Measurements from ENCODE around the gene PRDM11. TPM values are rescaled to one million over a fixed set of nuclear protein-coding genes. Genes with fewer than 3 reads are reported as not detected.

The PRDM11 gene
- total RNA-seq, 4 donors from 2014 or later: 5.0 to 15.4 (median 9.5) TPM

DNA sequence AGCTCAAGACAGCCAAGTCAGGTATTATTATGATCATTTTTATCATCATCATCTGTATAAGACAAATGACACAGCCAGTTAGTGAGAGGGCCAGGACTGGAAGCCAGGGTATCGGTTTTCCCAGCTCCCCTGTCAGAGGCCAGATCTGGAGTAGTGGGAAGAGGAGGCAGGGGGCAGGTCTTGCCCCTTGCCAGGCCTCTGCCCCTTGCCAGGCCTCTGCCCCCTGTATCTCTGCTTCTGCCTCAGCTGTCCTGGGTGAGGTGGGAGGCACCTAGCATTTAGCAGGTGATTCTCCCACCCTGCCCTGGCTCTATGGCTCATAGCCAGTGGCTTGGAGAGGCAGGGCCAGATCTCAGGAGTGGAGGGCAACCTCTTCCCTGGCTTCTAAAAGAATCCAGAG is 67.3 kb downstream of the PRDM11 start:
- intact Hi-C loops (cut with DNase I; ENCODE audit: low total_unique reads): no loop called here
- H3K27ac ChIP-seq: peak overlapping the region; percentile 9 to 74 (median 48)
- no peak for ATAC-seq

DNA sequence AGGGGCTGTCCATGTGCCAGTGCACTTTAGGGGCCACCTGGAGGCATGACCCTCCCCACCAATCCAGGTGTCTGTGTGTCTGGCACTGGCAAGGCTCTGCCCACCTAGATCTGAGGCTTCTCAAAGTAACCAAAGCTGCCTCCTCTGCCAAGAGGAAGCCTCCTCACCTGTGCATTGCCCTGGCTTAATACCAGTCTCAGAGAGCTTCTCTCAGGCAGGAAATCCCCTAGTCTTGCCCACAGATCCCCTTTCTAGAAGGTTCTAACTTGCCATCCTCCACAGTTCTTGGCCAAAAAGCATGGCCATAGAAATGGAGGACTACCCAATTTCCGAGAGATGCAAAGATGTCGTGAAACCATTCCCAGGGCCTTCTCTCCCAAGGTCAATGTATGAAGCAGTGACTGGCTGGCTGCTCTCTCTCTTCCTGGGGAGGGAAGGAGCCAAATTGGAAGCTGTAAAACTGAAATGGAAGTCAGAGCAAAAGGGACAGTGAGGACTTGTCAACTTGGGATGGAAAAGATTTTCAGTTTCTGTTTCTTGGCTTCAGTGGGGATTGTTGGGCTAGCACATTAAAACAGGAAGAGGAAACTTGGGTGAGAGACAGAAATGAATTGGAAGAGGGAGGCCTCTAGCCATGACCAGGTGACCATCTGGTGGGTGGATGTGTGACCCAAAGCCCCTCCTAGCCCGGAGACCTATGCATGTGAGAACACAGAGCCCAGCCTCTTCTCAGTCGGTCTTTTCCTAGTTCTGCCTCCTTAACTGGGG is 68.8 kb downstream of the PRDM11 start:
- no peaks in the 10 kb centered on the region for H3K36me3 ChIP-seq

More for the DNA sequence above, 67.3 kb downstream of the PRDM11 start:
- H3K9me3 ChIP-seq: no peaks in the 10 kb centered on the region
- H3K27me3 ChIP-seq: no peaks in the 10 kb centered on the region
- TF ChIP-seq, protein P1, sequence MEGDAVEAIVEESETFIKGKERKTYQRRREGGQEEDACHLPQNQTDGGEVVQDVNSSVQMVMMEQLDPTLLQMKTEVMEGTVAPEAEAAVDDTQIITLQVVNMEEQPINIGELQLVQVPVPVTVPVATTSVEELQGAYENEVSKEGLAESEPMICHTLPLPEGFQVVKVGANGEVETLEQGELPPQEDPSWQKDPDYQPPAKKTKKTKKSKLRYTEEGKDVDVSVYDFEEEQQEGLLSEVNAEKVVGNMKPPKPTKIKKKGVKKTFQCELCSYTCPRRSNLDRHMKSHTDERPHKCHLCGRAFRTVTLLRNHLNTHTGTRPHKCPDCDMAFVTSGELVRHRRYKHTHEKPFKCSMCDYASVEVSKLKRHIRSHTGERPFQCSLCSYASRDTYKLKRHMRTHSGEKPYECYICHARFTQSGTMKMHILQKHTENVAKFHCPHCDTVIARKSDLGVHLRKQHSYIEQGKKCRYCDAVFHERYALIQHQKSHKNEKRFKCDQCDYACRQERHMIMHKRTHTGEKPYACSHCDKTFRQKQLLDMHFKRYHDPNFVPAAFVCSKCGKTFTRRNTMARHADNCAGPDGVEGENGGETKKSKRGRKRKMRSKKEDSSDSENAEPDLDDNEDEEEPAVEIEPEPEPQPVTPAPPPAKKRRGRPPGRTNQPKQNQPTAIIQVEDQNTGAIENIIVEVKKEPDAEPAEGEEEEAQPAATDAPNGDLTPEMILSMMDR (IDR thresholded peaks at IDR 0.05 in 4 of 5, conservative IDR thresholded peaks at IDR 0.05 in 1 of 5): no peak
- no peak for TF ChIP-seq POLR2A (IDR thresholded peaks at IDR 0.05)
- H3K4me3 ChIP-seq: no peak overlapping the region
- H3K36me3 ChIP-seq: no peaks in the 10 kb centered on the region
- peaks cover 27 to 54% of the 10 kb centered on the region in 2 donors for H3K4me1 ChIP-seq
- in situ Hi-C loops (cut with MboI; ENCODE audit: low sequenced_read_pairs in 4 of 4): no loop called here
- no peak for DNase-seq

DNA sequence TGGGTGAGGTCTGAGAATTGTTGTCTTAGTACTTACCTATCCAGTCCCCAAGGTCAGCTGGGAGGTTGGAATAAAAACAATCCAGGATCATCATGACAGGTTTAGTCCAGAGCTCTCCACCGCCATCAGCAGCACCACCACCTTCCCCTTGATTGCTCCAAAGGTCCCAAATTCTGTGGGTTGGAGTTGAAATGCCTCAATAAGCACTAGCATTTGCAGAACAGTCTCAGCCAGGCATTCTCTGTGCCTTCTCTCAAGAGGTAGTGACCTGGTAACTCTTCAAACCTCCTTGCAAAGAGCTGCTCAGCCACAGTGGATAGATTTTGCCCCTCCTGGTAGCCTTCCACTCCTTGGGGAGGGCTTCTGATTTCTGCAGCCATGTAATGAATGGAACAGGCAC is 69.6 kb downstream of the PRDM11 start:
- intact Hi-C loops (cut with DNase I; ENCODE audit: low total_unique reads) (no loop called here), in situ Hi-C loops (cut with MboI; ENCODE audit: low sequenced_read_pairs in 4 of 4) (no loop called here)

More for the DNA sequence above, 68.8 kb downstream of the PRDM11 start:
- Histone ChIP-seq H3K4me1 (peaks cover 15 to 39% of the 10 kb centered on the region in 2 donors), H3K9me3 (no peaks in the 10 kb centered on the region), H3K4me3 (no peak overlapping the region), H3K27ac (peak overlapping the region in 2 of 4 donors; percentile 32), H3K27me3 (no peaks in the 10 kb centered on the region)
- intact Hi-C loops (cut with DNase I; ENCODE audit: low total_unique reads): no loop called here
- TF ChIP-seq, protein P1 (IDR thresholded peaks at IDR 0.05 in 4 of 5, conservative IDR thresholded peaks at IDR 0.05 in 1 of 5): no peak
- no peak for TF ChIP-seq POLR2A (IDR thresholded peaks at IDR 0.05)
- DNase-seq: no peak
- ATAC-seq: no peak
- in situ Hi-C loops (cut with MboI; ENCODE audit: low sequenced_read_pairs in 4 of 4): no loop called here

DNA sequence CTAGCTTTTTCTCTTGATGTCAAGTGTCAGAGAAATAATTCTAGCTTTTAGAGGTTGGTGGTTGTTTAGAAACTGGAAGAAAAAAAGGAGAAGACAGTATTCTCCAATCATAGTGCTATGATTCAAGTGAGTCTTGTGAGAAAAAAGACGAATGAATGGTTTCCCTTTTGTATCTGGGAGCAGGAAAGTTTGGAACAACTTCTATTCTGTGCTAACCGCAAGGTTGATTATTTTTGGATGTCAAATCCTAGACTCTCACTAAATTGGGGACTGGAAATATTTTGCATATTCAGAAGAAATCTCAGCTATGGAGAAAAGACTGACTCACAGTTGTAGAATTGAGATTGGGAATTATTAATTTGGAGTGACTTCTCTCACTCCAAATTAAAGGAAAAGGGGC is 70.5 kb downstream of the PRDM11 start:
- in situ Hi-C loops (cut with MboI; ENCODE audit: low sequenced_read_pairs in 4 of 4): no loop called here
- Histone ChIP-seq H3K9me3 (no peaks in the 10 kb centered on the region), H3K36me3 (no peaks in the 10 kb centered on the region), H3K4me3 (no peak overlapping the region), H3K4me1 (peaks cover 7 to 23% of the 10 kb centered on the region in 2 donors), H3K27me3 (no peaks in the 10 kb centered on the region), H3K27ac (no peak overlapping the region)
- no peak for ATAC-seq
- TF ChIP-seq POLR2A (IDR thresholded peaks at IDR 0.05): no peak
- TF ChIP-seq, protein P1 (IDR thresholded peaks at IDR 0.05 in 4 of 5, conservative IDR thresholded peaks at IDR 0.05 in 1 of 5): no peak
- no peak for DNase-seq
- intact Hi-C loops (cut with DNase I; ENCODE audit: low total_unique reads): no loop called here

More for the DNA sequence above, 69.6 kb downstream of the PRDM11 start:
- H3K27ac ChIP-seq: no peak overlapping the region
- no peaks in the 10 kb centered on the region for H3K27me3 ChIP-seq
- TF ChIP-seq POLR2A (IDR thresholded peaks at IDR 0.05): no peak
- TF ChIP-seq, protein P1 (IDR thresholded peaks at IDR 0.05 in 4 of 5, conservative IDR thresholded peaks at IDR 0.05 in 1 of 5): no peak
- no peak overlapping the region for H3K4me3 ChIP-seq
- ATAC-seq: no peak
- DNase-seq: no peak
- peaks cover 7 to 32% of the 10 kb centered on the region in 2 donors for H3K4me1 ChIP-seq
- no peaks in the 10 kb centered on the region for H3K36me3 ChIP-seq
- no peaks in the 10 kb centered on the region for H3K9me3 ChIP-seq

Data from gastrocnemius medialis (tissue), 4 donors.